Lung (tissue), 12 donors: Measurements from ENCODE around the gene CAV2. TPM values are rescaled to one million over a fixed set of nuclear protein-coding genes. Genes with fewer than 3 reads are reported as not detected.

Experiments used
- ATAC-seq: fragments of 200-7000 bp; cut with Tn5 transposase; one replicate; pipeline ENCODE4 v1.9.1; 2020; ENCODE audit warnings: moderate number of reproducible peaks; ENCODE audit not compliant: insufficient read depth, low FRiP score
- DNase-seq, 3 donors: peaks; one replicate each; pipeline ENCODE4 v3.0.0-alpha.2; 2013 to 2017
- H3K27ac ChIP-seq, 2 donors: one replicate each; pipeline ENCODE4 v1.5.1; 2013; ENCODE audit warnings: mild to moderate bottlenecking in 2 of 2, moderate library complexity in 2 of 2, control low read depth in 1 of 2, inconsistent platforms in 1 of 2, low read depth in 1 of 2, low read length in 1 of 2
- H3K27me3 ChIP-seq, 3 donors: one replicate each; pipeline ENCODE4 v1.5.1; 2013; ENCODE audit warnings: low read length in 2 of 3; ENCODE audit not compliant: control insufficient read depth in 3 of 3, insufficient read depth in 3 of 3
- H3K36me3 ChIP-seq, 4 donors: one replicate each; pipeline ENCODE4 v1.5.1; 2013; ENCODE audit warnings: low read length in 4 of 4, mild to moderate bottlenecking in 1 of 4, moderate library complexity in 1 of 4; ENCODE audit not compliant: control insufficient read depth in 4 of 4, insufficient read depth in 4 of 4
- H3K4me1 ChIP-seq, 5 donors: one replicate each; pipeline ENCODE4 v1.5.1; 2013; ENCODE audit warnings: low read length in 5 of 5, mild to moderate bottlenecking in 2 of 5, moderate library complexity in 1 of 5; ENCODE audit not compliant: control insufficient read depth in 5 of 5, insufficient read depth in 5 of 5
- H3K4me3 ChIP-seq: one replicate; pipeline ENCODE4 v1.5.1; 2013; ENCODE audit warnings: mild to moderate bottlenecking, control low read depth, moderate library complexity
- H3K9ac ChIP-seq, 2 donors: one replicate each; pipeline ENCODE4 v1.5.1; 2013; ENCODE audit warnings: low read length in 2 of 2, control low read depth in 1 of 2; ENCODE audit not compliant: insufficient read depth in 1 of 2
- H3K9me3 ChIP-seq, 4 donors: one replicate each; pipeline ENCODE4 v1.5.1; 2013; ENCODE audit warnings: low read length in 3 of 4, mild to moderate bottlenecking in 1 of 4, moderate library complexity in 1 of 4; ENCODE audit not compliant: control insufficient read depth in 4 of 4, insufficient read depth in 3 of 4
- WGBS, 2 donors: extraction: QIAGEN DNeasy Blood & Tissue Kit; methylation state at CpG; one replicate each; pipeline ENCODE4 v1.1.7; 2013; 5-methylcytosine and 5-hydroxymethylcytosine counted together
- polyA plus RNA-seq, 2 donors: library from polyadenylated mRNA; stranded (reverse); fragments of 200-250 nt; gene quantifications; one replicate each; pipeline ENCODE4 v1.2.1, GENCODE V29; 2013
- total RNA-seq, 2 donors: library from RNA; depleted of rRNA in 1 of 2; stranded (reverse); fragments of >200 nt in 1 of 2; gene quantifications; one replicate each; pipeline ENCODE4 v1.2.1, GENCODE V29; 2014 to 2021
- TF ChIP-seq, protein P1 (sequence below): IDR thresholded peaks from 2 replicates; pipeline ENCODE4 v1.5.1; 2012; ENCODE audit warnings: mild to moderate bottlenecking; ENCODE audit errors: control extremely low read depth, extremely low read depth
- donor health status: control.
- donor health status: control.
- donor health status: Bipolar disorder and iron deficiency.
- donor health status: healthy.
- donor health status: DM: yes; HTN: yes; CAD: no.

The CAV2 gene
- total and polyA plus RNA-seq, 4 donors: 57.9 to 214 (median 106) TPM

DNA sequence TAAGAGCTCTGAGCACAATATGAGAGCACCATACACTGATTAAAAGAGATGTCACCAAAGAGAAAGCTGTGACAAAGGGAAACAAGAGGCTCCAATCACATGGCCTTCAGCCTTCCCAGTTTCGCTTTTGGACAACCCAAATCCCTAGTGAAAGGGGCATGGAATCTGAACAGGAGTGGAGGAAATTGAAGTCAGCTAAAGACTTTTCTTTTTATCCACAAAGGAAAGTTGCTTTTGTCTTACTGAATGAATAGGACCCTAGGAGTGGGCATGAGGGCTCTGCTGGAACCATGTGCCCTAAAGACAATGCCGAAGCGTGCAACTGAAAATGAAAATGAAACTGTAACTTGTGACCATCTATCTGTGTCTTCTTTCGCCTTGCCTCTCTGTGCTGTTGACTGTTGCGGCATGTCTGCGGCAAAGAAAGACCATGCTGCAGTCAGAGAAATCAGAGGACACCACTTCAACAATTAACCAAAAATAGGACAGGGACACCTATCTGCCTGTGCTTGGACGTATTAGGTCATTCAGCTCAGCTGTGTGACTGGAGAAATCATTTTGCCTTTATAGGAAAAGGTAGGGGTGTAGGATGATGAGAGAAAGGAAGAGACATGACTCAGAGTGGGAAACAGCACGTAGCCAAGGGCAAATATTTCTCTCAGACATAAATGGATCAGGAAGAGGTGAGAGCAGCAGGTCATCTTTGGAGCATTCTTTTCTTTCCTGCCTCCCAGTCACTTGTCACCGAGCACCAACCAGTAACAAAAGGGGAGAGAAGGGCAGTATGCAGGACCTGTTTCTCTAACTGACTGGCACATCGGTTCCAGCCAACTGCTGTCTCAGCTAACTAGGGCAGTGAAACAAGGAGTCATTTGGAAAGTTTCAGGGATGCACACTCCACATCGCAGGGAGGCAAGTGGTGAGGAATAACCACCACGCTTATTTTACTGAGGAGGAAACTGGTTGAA is 12.3 kb downstream of the CAV2 start:
- ATAC-seq (peak; percentile 46), DNase-seq (peak in 2 of 3 donors; percentile 44 to 46)
- no peaks in the 10 kb centered on the region for H3K27me3 ChIP-seq
- TF ChIP-seq, protein P1, sequence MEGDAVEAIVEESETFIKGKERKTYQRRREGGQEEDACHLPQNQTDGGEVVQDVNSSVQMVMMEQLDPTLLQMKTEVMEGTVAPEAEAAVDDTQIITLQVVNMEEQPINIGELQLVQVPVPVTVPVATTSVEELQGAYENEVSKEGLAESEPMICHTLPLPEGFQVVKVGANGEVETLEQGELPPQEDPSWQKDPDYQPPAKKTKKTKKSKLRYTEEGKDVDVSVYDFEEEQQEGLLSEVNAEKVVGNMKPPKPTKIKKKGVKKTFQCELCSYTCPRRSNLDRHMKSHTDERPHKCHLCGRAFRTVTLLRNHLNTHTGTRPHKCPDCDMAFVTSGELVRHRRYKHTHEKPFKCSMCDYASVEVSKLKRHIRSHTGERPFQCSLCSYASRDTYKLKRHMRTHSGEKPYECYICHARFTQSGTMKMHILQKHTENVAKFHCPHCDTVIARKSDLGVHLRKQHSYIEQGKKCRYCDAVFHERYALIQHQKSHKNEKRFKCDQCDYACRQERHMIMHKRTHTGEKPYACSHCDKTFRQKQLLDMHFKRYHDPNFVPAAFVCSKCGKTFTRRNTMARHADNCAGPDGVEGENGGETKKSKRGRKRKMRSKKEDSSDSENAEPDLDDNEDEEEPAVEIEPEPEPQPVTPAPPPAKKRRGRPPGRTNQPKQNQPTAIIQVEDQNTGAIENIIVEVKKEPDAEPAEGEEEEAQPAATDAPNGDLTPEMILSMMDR: no peak
- peak overlapping the region; percentile 83 to 93 for H3K27ac ChIP-seq
- peak overlapping the region in 1 of 2 donors; percentile 1 for H3K9ac ChIP-seq
- H3K4me1 ChIP-seq: peaks cover 0 to 18% (median 0%) of the 10 kb centered on the region in 5 donors
- 50 to 67% methylated on average over 12 of the region's 12 CpGs for WGBS, 2 donors
- peak overlapping the region; percentile 20 for H3K4me3 ChIP-seq
- H3K36me3 ChIP-seq: peaks cover 0 to 3% (median under 1%) of the 10 kb centered on the region in 4 donors
- H3K9me3 ChIP-seq: no peaks in the 10 kb centered on the region

DNA sequence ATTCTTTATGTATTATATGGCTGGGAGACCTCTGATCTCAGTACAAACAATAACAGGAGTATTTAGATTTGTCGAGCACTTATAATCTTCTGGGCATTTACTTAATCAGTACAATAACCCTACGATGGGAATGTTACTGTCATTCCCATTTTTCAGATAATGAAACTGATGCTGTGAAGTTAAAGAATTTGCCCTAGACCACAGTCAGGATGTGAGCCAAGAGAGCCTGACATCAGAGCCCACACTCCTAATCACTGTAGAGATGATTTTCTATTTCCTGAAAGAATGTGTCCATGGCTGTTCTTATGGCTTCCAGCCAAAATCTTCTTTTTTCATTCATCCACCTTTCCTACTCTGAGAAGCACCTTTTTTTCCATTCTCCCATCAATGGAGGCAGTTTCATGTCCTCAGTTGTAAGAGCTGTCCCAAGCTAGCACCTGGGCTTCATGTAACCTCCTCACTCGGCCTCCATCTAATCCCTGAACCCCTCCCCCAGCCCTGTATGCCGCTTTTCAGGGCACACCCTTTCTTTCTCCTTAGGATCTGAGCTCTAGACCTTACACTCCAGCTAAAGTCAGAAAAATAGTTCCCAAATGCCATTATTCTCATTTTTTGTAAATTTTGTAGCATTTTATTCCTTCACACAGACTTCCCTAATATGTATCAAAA is 13.1 kb downstream of the CAV2 start:
- TF ChIP-seq, protein P1: no peak
- peaks cover 0 to 3% (median 0%) of the 10 kb centered on the region in 4 donors for H3K36me3 ChIP-seq
- no peak overlapping the region for H3K9ac ChIP-seq
- H3K9me3 ChIP-seq: no peaks in the 10 kb centered on the region
- H3K4me3 ChIP-seq: no peak overlapping the region
- peaks cover 0 to 18% (median 0%) of the 10 kb centered on the region in 5 donors for H3K4me1 ChIP-seq
- H3K27ac ChIP-seq: peak overlapping the region; percentile 83 to 93
- 67 to 68% methylated on average over 4 of the region's 4 CpGs for WGBS, 2 donors
- no peak for ATAC-seq
- H3K27me3 ChIP-seq: no peaks in the 10 kb centered on the region
- no peak for DNase-seq

DNA sequence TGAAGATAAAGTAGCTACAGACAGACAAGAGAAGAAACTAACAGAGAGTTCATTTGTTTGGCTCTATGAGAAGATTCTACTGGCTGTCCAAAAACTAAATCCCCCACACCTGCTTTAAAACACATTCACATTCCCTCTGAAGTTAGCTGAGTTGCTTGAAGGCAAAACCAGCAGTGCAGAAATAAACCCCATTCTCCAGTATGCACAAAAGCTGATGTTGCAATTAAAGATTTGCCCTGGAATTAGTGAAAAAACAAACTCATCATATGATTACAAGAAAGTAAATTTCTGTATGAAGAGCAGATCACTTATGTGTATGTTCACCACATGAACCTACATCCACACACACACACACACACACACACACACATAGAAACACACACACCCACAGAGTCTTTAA is 16.0 kb downstream of the CAV2 start:
- no peak overlapping the region for H3K9ac ChIP-seq
- no peak overlapping the region for H3K4me3 ChIP-seq
- H3K27me3 ChIP-seq: no peaks in the 10 kb centered on the region
- DNase-seq (no peak), ATAC-seq (no peak)
- H3K36me3 ChIP-seq: no peaks in the 10 kb centered on the region
- H3K9me3 ChIP-seq: no peaks in the 10 kb centered on the region
- H3K27ac ChIP-seq: no peak overlapping the region
- H3K4me1 ChIP-seq: peaks cover 0 to 10% (median 0%) of the 10 kb centered on the region in 5 donors
- TF ChIP-seq, protein P1: no peak
